Panc1 (cell line): ENCODE results near the gene PCSK2. TPM values are rescaled to one million over a fixed set of nuclear protein-coding genes. Genes with fewer than 3 reads are reported as not detected.

Experiments
- ATAC-seq: fragments of 200-7000 bp; cut with Tn5 transposase; 2 replicates; pipeline ENCODE4 v1.9.1; 2020; ENCODE audit warnings: mild to moderate bottlenecking, moderate library complexity
- BruUV-seq: library from RNA; stranded (reverse); fragments of 400-500 nt; replicated peaks from 2 replicates; lab custom pipeline; 2021; lab: Mats Ljungman, UMichigan
- CTCF ChIA-PET: fragments of 300-600 bp; sonication (Branson Sonifier 250); formaldehyde crosslinking; loops from one replicate; lab custom pipeline; 2022; ENCODE audit warnings: antibody characterized with exemption; lab: Charles Lee
- POLR2A ChIA-PET: fragments of 300-600 bp; sonication (Branson Sonifier 250); formaldehyde crosslinking; loops from one replicate; lab custom pipeline; 2022; ENCODE audit warnings: antibody characterized with exemption; lab: Charles Lee
- DNase-seq: peaks from one replicate; pipeline ENCODE4 v3.0.0-alpha.2; 2010; ENCODE audit warnings: low read depth, low spot score
- H3K27ac ChIP-seq: 2 replicates; pipeline ENCODE4 v1.5.1; 2011; ENCODE audit warnings: mild to moderate bottlenecking, low read length, inconsistent platforms
- H3K27me3 ChIP-seq: fragments of 200-500 bp; sonication (Bioruptor generic); 2 replicates; pipeline ENCODE4 v1.6.0; 2014; ENCODE audit warnings: low read length, inconsistent platforms; ENCODE audit not compliant: control insufficient read depth, insufficient read depth
- H3K36me3 ChIP-seq: fragments of 200-500 bp; sonication (Bioruptor generic); 2 replicates; pipeline ENCODE4 v1.5.1; 2014; ENCODE audit warnings: inconsistent platforms, mild to moderate bottlenecking, low read length, moderate library complexity; ENCODE audit not compliant: control insufficient read depth, insufficient read depth
- H3K4me1 ChIP-seq: 2 replicates; pipeline ENCODE4 v1.5.1; 2011; ENCODE audit warnings: inconsistent platforms, mild to moderate bottlenecking, low read length, moderate library complexity; ENCODE audit not compliant: control insufficient read depth, insufficient read depth
- H3K4me3 ChIP-seq, 2 experiments: 2 replicates each; pipeline ENCODE4 v1.5.1; 2011 to 2012; ENCODE audit warnings: low read depth in 2 of 2, low read length in 2 of 2, mild to moderate bottlenecking in 2 of 2, inconsistent platforms in 1 of 2, moderate library complexity in 1 of 2
- H3K9me3 ChIP-seq: fragments of 200-500 bp; sonication (Bioruptor generic); 2 replicates; pipeline ENCODE4 v1.5.1; 2014; ENCODE audit warnings: low read depth, mild to moderate bottlenecking, inconsistent platforms, low read length, moderate library complexity; ENCODE audit not compliant: control insufficient read depth, insufficient read depth
- POLR2AphosphoS5 ChIP-seq: IDR thresholded peaks from 2 replicates; pipeline ENCODE4 v1.6.1; 2012; ENCODE audit warnings: mild to moderate bottlenecking, low read depth, low read length, moderate library complexity
- REST ChIP-seq, 2 experiments: IDR thresholded peaks; 2 replicates each; pipeline ENCODE4 v1.6.1; 2011 to 2012; ENCODE audit warnings: low read depth in 2 of 2, control low read depth in 1 of 2, low read length in 1 of 2, mild to moderate bottlenecking in 1 of 2, moderate library complexity in 1 of 2; ENCODE audit not compliant: insufficient read depth in 1 of 2
- SIN3A ChIP-seq: IDR thresholded peaks from 2 replicates; pipeline ENCODE4 v1.6.1; 2012; ENCODE audit warnings: low read depth, mild to moderate bottlenecking, low read length, moderate library complexity, borderline replicate concordance; ENCODE audit not compliant: insufficient read depth
- TCF7L2 ChIP-seq: IDR thresholded peaks from 2 replicates; pipeline ENCODE4 v1.6.1; 2011; ENCODE audit warnings: mild to moderate bottlenecking, low read depth, low read length, inconsistent platforms
- in situ Hi-C: cut with HindIII; loops from 2 replicates; pipeline ENCODE4 v1.10.0; 2016; ENCODE audit warnings: low sequenced_read_pairs, low pct_unique_long_range_greater_than_20kb
- intact Hi-C: fragments of 100-400 bp; cut with micrococcal nuclease; formaldehyde crosslinking; loops from one replicate; pipeline ENCODE4 v1.10.0; 2022; ENCODE audit not compliant: unreplicated experiment
- total RNA-seq: library from RNA; stranded (reverse); gene quantifications from one replicate; pipeline ENCODE4 v1.2.1, GENCODE V29; 2021; ENCODE audit not compliant: unreplicated experiment
- TF ChIP-seq, protein P1 (sequence below): fragments of 450-650 bp; IDR thresholded peaks from 2 replicates; pipeline ENCODE4 v1.5.1; 2017; ENCODE audit warnings: mild to moderate bottlenecking

Gene PCSK2
- total RNA-seq, 1 experiment from 2014 or later, result not detected

- ChIA-PET CTCF (no interaction called here), POLR2A (interaction anchor here (0.7 kb wide), 1 partner anchor 184 kb away, joined by 3 read pairs; no protein-coding TSS in a partner anchor)
- TF ChIP-seq POLR2AphosphoS5 (no peak), SIN3A (no peak), REST (IDR thresholded peaks at IDR 0.05; ENCODE audit: insufficient read depth in 1 of 2, low read depth in 2 of 2, low read length in 1 of 2) (no peak), TCF7L2 (no peak)
- TF ChIP-seq, protein P1, sequence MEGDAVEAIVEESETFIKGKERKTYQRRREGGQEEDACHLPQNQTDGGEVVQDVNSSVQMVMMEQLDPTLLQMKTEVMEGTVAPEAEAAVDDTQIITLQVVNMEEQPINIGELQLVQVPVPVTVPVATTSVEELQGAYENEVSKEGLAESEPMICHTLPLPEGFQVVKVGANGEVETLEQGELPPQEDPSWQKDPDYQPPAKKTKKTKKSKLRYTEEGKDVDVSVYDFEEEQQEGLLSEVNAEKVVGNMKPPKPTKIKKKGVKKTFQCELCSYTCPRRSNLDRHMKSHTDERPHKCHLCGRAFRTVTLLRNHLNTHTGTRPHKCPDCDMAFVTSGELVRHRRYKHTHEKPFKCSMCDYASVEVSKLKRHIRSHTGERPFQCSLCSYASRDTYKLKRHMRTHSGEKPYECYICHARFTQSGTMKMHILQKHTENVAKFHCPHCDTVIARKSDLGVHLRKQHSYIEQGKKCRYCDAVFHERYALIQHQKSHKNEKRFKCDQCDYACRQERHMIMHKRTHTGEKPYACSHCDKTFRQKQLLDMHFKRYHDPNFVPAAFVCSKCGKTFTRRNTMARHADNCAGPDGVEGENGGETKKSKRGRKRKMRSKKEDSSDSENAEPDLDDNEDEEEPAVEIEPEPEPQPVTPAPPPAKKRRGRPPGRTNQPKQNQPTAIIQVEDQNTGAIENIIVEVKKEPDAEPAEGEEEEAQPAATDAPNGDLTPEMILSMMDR, result no peak
- ATAC-seq (no peak), DNase-seq (no peak)
- in situ Hi-C loops, result no loop called here
- H3K27ac ChIP-seq, result no peak overlapping the region
- no TSS peak for BruUV-seq
- no peaks in the 10 kb centered on the region for H3K9me3 ChIP-seq
- no peaks in the 10 kb centered on the region for H3K36me3 ChIP-seq
- H3K4me3 ChIP-seq, result no peak overlapping the region
- H3K27me3 ChIP-seq, result peaks cover 9% of the 10 kb centered on the region
- intact Hi-C loops, result no loop called here
- no peaks in the 10 kb centered on the region for H3K4me1 ChIP-seq
These were observed 168.9 kb downstream of the PCSK2 start for GRCh38 chr20:17395729-17396128.

GRCh38 chr20:17399303-17399985 lies 172.6 kb downstream of the PCSK2 start:
- peaks cover 16% of the 10 kb centered on the region for H3K27me3 ChIP-seq
- intact Hi-C loops, result no loop called here
- H3K27ac ChIP-seq, result no peak overlapping the region
- H3K9me3 ChIP-seq, result no peaks in the 10 kb centered on the region
- BruUV-seq, result no TSS peak
- TF ChIP-seq TCF7L2 (no peak), POLR2AphosphoS5 (no peak), SIN3A (no peak), REST (IDR thresholded peaks at IDR 0.05; ENCODE audit: insufficient read depth in 1 of 2, low read depth in 2 of 2, low read length in 1 of 2) (no peak)
- TF ChIP-seq, protein P1, result no peak
- ChIA-PET POLR2A (no interaction called here), CTCF (interaction anchor here (0.7 kb wide), 1 partner anchor 96 kb away, joined by 4 read pairs; no protein-coding TSS in a partner anchor)
- DNase-seq (no peak), ATAC-seq (no peak)
- H3K4me3 ChIP-seq, result no peak overlapping the region
- in situ Hi-C loops, result no loop called here
- no peaks in the 10 kb centered on the region for H3K36me3 ChIP-seq
- H3K4me1 ChIP-seq, result no peaks in the 10 kb centered on the region
